GM12878 (cell line): ENCODE results near the gene ZNF684. TPM values are rescaled to one million over a fixed set of nuclear protein-coding genes. Genes with fewer than 3 reads are reported as not detected.

Source experiments
- ATAC-seq: fragments of 200-7000 bp; cut with Tn5 transposase; 3 replicates; pipeline ENCODE4 v1.9.1; 2020; ENCODE audit warnings: mild to moderate bottlenecking, moderate library complexity
- BruUV-seq: library from RNA; stranded (reverse); fragments of 400-500 nt; replicated peaks from 2 replicates; lab custom pipeline; 2021; lab: Mats Ljungman, UMichigan
- CTCF ChIA-PET: fragments of 300-600 bp; sonication (Branson Sonifier 250); formaldehyde crosslinking; extraction: SDS; loops from one replicate; lab custom pipeline; 2021; ENCODE audit warnings: inconsistent platforms; lab: Yijun Ruan, JAX
- POLR2A ChIA-PET: fragments of 350-600 bp; formaldehyde crosslinking; extraction: SDS; loops from one replicate; lab custom pipeline; 2021; ENCODE audit warnings: inconsistent platforms; lab: Charles Lee
- RAD21 ChIA-PET: fragments of 300-600 bp; sonication (Branson Sonifier 250); formaldehyde crosslinking; loops from one replicate; lab custom pipeline; 2023; ENCODE audit warnings: antibody characterized with exemption; ENCODE audit not compliant: unreplicated experiment; lab: Charles Lee
- SMC1A ChIA-PET: fragments of 300-600 bp; sonication (Branson Sonifier 250); formaldehyde crosslinking; loops from one replicate; lab custom pipeline; 2023; ENCODE audit not compliant: unreplicated experiment, uncharacterized antibody; lab: Charles Lee
- DNase-seq: peaks from one replicate; pipeline ENCODE4 v3.0.0-alpha.2; 2011; ENCODE audit warnings: low read depth, low spot score
- FAIRE-seq: peaks from 3 replicates; lab custom pipeline; 2011; peaks lifted over from hg19 to GRCh38; lab: Jason Lieb, UNC
- H2AFZ ChIP-seq: 2 replicates; pipeline ENCODE4 v1.6.0; 2011; ENCODE audit warnings: low read depth, low read length, control low read depth; ENCODE audit not compliant: control insufficient read depth
- H3K27ac ChIP-seq: 2 replicates; pipeline ENCODE4 v1.5.1; 2011; ENCODE audit warnings: control low read depth; ENCODE audit not compliant: control insufficient read depth, insufficient read depth
- H3K27me3 ChIP-seq, 2 experiments: replicated peaks in 1 of 2; 2 replicates each; pipeline versions ENCODE4 v1.6.0 to v1.6.1; 2011; ENCODE audit warnings: low read length in 1 of 2; ENCODE audit not compliant: control insufficient read depth in 2 of 2, insufficient read depth in 2 of 2
- H3K36me3 ChIP-seq, 2 experiments: 2 replicates each; pipeline ENCODE4 v1.5.1; 2011; ENCODE audit warnings: low read length in 1 of 2; ENCODE audit not compliant: control insufficient read depth in 2 of 2, insufficient read depth in 2 of 2
- H3K4me1 ChIP-seq: 2 replicates; pipeline ENCODE4 v1.6.1; 2011; ENCODE audit warnings: mild to moderate bottlenecking, low read length, moderate library complexity, mixed read lengths; ENCODE audit not compliant: control insufficient read depth, insufficient read depth
- H3K4me2 ChIP-seq: 2 replicates; pipeline ENCODE4 v1.6.0; 2011; ENCODE audit warnings: control low read depth; ENCODE audit not compliant: control insufficient read depth, insufficient read depth
- H3K4me3 ChIP-seq: fragments of 200-600 bp; sonication (generic); 2 replicates; pipeline ENCODE4 v1.5.1; 2016
- H3K79me2 ChIP-seq: 2 replicates; pipeline ENCODE4 v1.6.0; 2011; ENCODE audit warnings: low read length; ENCODE audit not compliant: control insufficient read depth, insufficient read depth
- H3K9ac ChIP-seq: 2 replicates; pipeline ENCODE4 v1.8.0; 2011; ENCODE audit warnings: low read length, control low read depth, mixed read lengths; ENCODE audit not compliant: control insufficient read depth, insufficient read depth
- H3K9me3 ChIP-seq: replicated peaks from 3 replicates; pipeline ENCODE4 v1.5.1; 2011; ENCODE audit warnings: mild to moderate bottlenecking, low read length; ENCODE audit not compliant: control insufficient read depth, insufficient read depth
- H4K20me1 ChIP-seq: 2 replicates; pipeline ENCODE4 v1.6.0; 2011; ENCODE audit not compliant: control insufficient read depth, insufficient read depth
- BHLHE40 ChIP-seq, 2 experiments: fragments of 450-650 bp in 1 of 2; IDR thresholded peaks; 2 replicates each; pipeline ENCODE4 v1.6.1; 2011 to 2017; ENCODE audit warnings: low read depth in 2 of 2, borderline replicate concordance in 1 of 2, improper control_type of control experiment in 1 of 2, low read length in 1 of 2, mild to moderate bottlenecking in 1 of 2
- CHD2 ChIP-seq: IDR thresholded peaks from 2 replicates; pipeline ENCODE4 v1.6.1; 2011; ENCODE audit warnings: low read depth, low read length, improper control_type of control experiment, borderline replicate concordance
- CREM ChIP-seq: IDR thresholded peaks from 2 replicates; pipeline ENCODE4 v1.6.1; 2014; ENCODE audit warnings: antibody characterized with exemption, low read depth
- EGR1 ChIP-seq, 2 experiments: IDR thresholded peaks; 1 replicate in 1 of 2; 2 replicates in 1 of 2; pipeline ENCODE4 v1.6.1; 2011 to 2012; ENCODE audit warnings: low read depth in 2 of 2, low read length in 2 of 2, borderline replicate concordance in 1 of 2, mild to moderate bottlenecking in 1 of 2, moderate library complexity in 1 of 2
- KLF5 ChIP-seq: fragments of 450-650 bp; IDR thresholded peaks from 2 replicates; pipeline ENCODE4 v1.6.1; 2014; ENCODE audit warnings: mild to moderate bottlenecking; ENCODE audit not compliant: partially characterized antibody
- MEF2B ChIP-seq: fragments of 450-650 bp; IDR thresholded peaks from 2 replicates; pipeline ENCODE4 v1.6.1; 2018; ENCODE audit warnings: mild to moderate bottlenecking, moderate library complexity; ENCODE audit not compliant: partially characterized antibody, poor library complexity, severe bottlenecking
- NKRF ChIP-seq: fragments of 450-650 bp; conservative IDR thresholded peaks from 2 replicates; pipeline ENCODE4 v1.6.1; 2017; ENCODE audit warnings: mild to moderate bottlenecking, moderate library complexity
- NR2C1 ChIP-seq: fragments of 450-650 bp; IDR thresholded peaks from 2 replicates; pipeline ENCODE4 v1.6.1; 2017; ENCODE audit warnings: antibody characterized with exemption, mild to moderate bottlenecking, moderate library complexity
- SIX5 ChIP-seq: IDR thresholded peaks from 2 replicates; pipeline ENCODE4 v1.6.1; 2011; ENCODE audit warnings: mild to moderate bottlenecking, low read depth, low read length, moderate library complexity; ENCODE audit not compliant: severe bottlenecking
- SP1 ChIP-seq: IDR thresholded peaks from one replicate; pipeline ENCODE4 v1.6.1; 2011; ENCODE audit warnings: low read depth, low read length
- SREBF2 ChIP-seq: IDR thresholded peaks from 2 replicates; pipeline ENCODE4 v1.6.1; 2012; ENCODE audit warnings: mild to moderate bottlenecking, low read length
- TARDBP ChIP-seq: IDR thresholded peaks from 2 replicates; pipeline ENCODE4 v1.6.1; 2016; ENCODE audit warnings: borderline replicate concordance
- TBL1XR1 ChIP-seq: IDR thresholded peaks from 2 replicates; pipeline ENCODE4 v1.6.1; 2012; ENCODE audit warnings: low read depth, low read length, improper control_type of control experiment
- TCF12 ChIP-seq: IDR thresholded peaks from 2 replicates; pipeline ENCODE4 v1.6.1; 2011; ENCODE audit warnings: low read depth, mild to moderate bottlenecking, low read length
- ZSCAN29 ChIP-seq: fragments of 450-650 bp; IDR thresholded peaks from 2 replicates; pipeline ENCODE4 v1.6.1; 2017; ENCODE audit warnings: mild to moderate bottlenecking, moderate library complexity
- ZZZ3 ChIP-seq: IDR thresholded peaks from 2 replicates; pipeline ENCODE4 v1.6.1; 2011; ENCODE audit warnings: low read depth; ENCODE audit not compliant: control insufficient read depth, insufficient read length
- WGBS: methylation state at CpG from one replicate; pipeline ENCODE4 v1.1.6; 2016; ENCODE audit warnings: low lambda C conversion rate; ENCODE audit not compliant: insufficient replicate concordance, insufficient coverage; ENCODE audit errors: missing lambda C conversion rate; 5-methylcytosine and 5-hydroxymethylcytosine counted together
- in situ Hi-C: fragments of 300-500 bp; cut with MboI; formaldehyde crosslinking; loops from 9 replicates; pipeline ENCODE4 v1.14.3; 2018; ENCODE audit warnings: mixed read lengths
- intact Hi-C: fragments of 100-400 bp; cut with micrococcal nuclease; formaldehyde crosslinking; loops from one replicate; pipeline ENCODE4 v1.14.2; 2022; ENCODE audit not compliant: unreplicated experiment
- polyA plus RNA-seq, 11 experiments: library from polyadenylated mRNA; depleted of rRNA in 4 of 11; unstranded in 6 of 11; stranded (reverse) in 5 of 11; fragments of >200 nt; fragmentation: Nextera tagmentation in 4 of 11; fragmentation: Illumina TruSeq in 1 of 11; extraction: Ambion mirVana in 4 of 11; extraction: Trizol in 1 of 11; gene quantifications; 1 replicate in 1 of 11; 2 replicates in 10 of 11; pipeline versions ENCODE4 v1.2.1 to v1.2.3, GENCODE V29; 2011 to 2016; ENCODE audit warnings: inconsistent platforms in 2 of 11, missing spikeins in 2 of 11, low read depth in 1 of 11
- total RNA-seq, 4 experiments: library from RNA; depleted of rRNA in 3 of 4; stranded (reverse); fragments of >200 nt in 3 of 4; fragmentation: Illumina TruSeq in 1 of 4; extraction: Trizol in 1 of 4; gene quantifications; 2 replicates each; pipeline versions ENCODE4 v1.2.1 to v1.2.3, GENCODE V29; 2013 to 2021
- TF ChIP-seq, protein P1 (sequence below): fragments of 450-650 bp; IDR thresholded peaks from 2 replicates; pipeline ENCODE4 v1.6.1; 2017; ENCODE audit warnings: low read depth, mild to moderate bottlenecking, moderate library complexity
- TF ChIP-seq, protein P2 (sequence below): IDR thresholded peaks from 2 replicates; pipeline ENCODE4 v1.6.1; 2012; ENCODE audit warnings: mild to moderate bottlenecking, low read depth, low read length

ZNF684 gene
- total and polyA plus RNA-seq, 10 of the 15 experiments (the other 5 are each of a cell fraction or from before 2014, with no cell fraction given), result 3.8 to 6.8 (median 6.0) TPM

DNA sequence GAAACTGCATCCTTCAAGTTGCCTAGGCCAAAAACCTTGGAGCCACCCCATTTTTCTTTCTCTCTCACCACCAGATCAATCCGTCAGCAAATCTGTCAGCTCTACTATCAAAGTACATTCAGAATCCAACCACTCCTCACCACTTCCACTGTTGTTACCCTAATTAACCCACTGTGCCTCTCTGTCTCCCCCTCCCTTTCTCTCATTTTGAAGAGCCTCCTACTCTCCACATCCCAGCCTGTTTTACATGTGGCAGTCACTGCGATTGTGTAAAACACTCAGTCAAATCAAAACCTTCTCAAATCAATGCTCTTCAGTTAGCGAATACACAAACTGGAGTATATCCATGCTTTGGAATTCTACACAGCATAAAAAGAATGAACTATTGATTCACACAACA, 33.1 kb downstream of the ZNF684 start:
- BruUV-seq, result no TSS peak
- intact Hi-C loops, result no loop called here
- WGBS, result 42% methylated on average over 3 of the region's 3 CpGs
- Histone ChIP-seq H3K9ac (no peak overlapping the region), H3K36me3 (no peaks in the 10 kb centered on the region), H2AFZ (no peak overlapping the region), H3K9me3 (no peaks in the 10 kb centered on the region; the same call in 2 of the 3 replicates), H3K4me3 (no peak overlapping the region), H3K27ac (no peak overlapping the region), H3K79me2 (no peaks in the 10 kb centered on the region), H3K4me2 (no peak overlapping the region), H4K20me1 (no peaks in the 10 kb centered on the region), H3K27me3 (no peaks in the 10 kb centered on the region), H3K4me1 (no peaks in the 10 kb centered on the region)
- in situ Hi-C loops, result no loop called here
- ChIA-PET CTCF (interaction anchor here (0.6 kb wide), 1 partner anchor 81 kb away, joined by 3 read pairs; no protein-coding TSS in a partner anchor), RAD21 (no interaction called here), SMC1A (no interaction called here), POLR2A (no interaction called here)
- FAIRE-seq, result no peak
- no peak for DNase-seq
- ATAC-seq, result no peak
- TF ChIP-seq ZZZ3, result no peak
- TF ChIP-seq, protein P1, sequence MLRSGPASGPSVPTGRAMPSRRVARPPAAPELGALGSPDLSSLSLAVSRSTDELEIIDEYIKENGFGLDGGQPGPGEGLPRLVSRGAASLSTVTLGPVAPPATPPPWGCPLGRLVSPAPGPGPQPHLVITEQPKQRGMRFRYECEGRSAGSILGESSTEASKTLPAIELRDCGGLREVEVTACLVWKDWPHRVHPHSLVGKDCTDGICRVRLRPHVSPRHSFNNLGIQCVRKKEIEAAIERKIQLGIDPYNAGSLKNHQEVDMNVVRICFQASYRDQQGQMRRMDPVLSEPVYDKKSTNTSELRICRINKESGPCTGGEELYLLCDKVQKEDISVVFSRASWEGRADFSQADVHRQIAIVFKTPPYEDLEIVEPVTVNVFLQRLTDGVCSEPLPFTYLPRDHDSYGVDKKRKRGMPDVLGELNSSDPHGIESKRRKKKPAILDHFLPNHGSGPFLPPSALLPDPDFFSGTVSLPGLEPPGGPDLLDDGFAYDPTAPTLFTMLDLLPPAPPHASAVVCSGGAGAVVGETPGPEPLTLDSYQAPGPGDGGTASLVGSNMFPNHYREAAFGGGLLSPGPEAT, result no peak
- no peak for TF ChIP-seq CHD2
- TF ChIP-seq NKRF, result no peak
- no peak for TF ChIP-seq TCF12
- no peak for TF ChIP-seq SIX5
- TF ChIP-seq TARDBP, result no peak
- TF ChIP-seq SP1, result no peak
- TF ChIP-seq MEF2B, result no peak
- TF ChIP-seq NR2C1, result no peak
- no peak for TF ChIP-seq ZSCAN29
- no peak for TF ChIP-seq BHLHE40 (IDR thresholded peaks at IDR 0.05; ENCODE audit: borderline replicate concordance in 1 of 2, low read depth in 2 of 2, low read length in 1 of 2)
- TF ChIP-seq TBL1XR1, result no peak
- TF ChIP-seq, protein P2, sequence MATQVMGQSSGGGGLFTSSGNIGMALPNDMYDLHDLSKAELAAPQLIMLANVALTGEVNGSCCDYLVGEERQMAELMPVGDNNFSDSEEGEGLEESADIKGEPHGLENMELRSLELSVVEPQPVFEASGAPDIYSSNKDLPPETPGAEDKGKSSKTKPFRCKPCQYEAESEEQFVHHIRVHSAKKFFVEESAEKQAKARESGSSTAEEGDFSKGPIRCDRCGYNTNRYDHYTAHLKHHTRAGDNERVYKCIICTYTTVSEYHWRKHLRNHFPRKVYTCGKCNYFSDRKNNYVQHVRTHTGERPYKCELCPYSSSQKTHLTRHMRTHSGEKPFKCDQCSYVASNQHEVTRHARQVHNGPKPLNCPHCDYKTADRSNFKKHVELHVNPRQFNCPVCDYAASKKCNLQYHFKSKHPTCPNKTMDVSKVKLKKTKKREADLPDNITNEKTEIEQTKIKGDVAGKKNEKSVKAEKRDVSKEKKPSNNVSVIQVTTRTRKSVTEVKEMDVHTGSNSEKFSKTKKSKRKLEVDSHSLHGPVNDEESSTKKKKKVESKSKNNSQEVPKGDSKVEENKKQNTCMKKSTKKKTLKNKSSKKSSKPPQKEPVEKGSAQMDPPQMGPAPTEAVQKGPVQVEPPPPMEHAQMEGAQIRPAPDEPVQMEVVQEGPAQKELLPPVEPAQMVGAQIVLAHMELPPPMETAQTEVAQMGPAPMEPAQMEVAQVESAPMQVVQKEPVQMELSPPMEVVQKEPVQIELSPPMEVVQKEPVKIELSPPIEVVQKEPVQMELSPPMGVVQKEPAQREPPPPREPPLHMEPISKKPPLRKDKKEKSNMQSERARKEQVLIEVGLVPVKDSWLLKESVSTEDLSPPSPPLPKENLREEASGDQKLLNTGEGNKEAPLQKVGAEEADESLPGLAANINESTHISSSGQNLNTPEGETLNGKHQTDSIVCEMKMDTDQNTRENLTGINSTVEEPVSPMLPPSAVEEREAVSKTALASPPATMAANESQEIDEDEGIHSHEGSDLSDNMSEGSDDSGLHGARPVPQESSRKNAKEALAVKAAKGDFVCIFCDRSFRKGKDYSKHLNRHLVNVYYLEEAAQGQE, result no peak
- no peak for TF ChIP-seq CREM
- TF ChIP-seq SREBF2, result no peak
- no peak for TF ChIP-seq KLF5
- TF ChIP-seq EGR1 (IDR thresholded peaks at IDR 0.05; ENCODE audit: borderline replicate concordance in 1 of 2, low read depth in 2 of 2, low read length in 2 of 2), result no peak
